ENCODE measurements around the gene CEP350. TPM values are rescaled to one million over a fixed set of nuclear protein-coding genes. Genes with fewer than 3 reads are reported as not detected.

CEP350 gene
- total and polyA plus RNA-seq, 2 donors from 2014 or later: 2.8 to 46.5 TPM

DNA sequence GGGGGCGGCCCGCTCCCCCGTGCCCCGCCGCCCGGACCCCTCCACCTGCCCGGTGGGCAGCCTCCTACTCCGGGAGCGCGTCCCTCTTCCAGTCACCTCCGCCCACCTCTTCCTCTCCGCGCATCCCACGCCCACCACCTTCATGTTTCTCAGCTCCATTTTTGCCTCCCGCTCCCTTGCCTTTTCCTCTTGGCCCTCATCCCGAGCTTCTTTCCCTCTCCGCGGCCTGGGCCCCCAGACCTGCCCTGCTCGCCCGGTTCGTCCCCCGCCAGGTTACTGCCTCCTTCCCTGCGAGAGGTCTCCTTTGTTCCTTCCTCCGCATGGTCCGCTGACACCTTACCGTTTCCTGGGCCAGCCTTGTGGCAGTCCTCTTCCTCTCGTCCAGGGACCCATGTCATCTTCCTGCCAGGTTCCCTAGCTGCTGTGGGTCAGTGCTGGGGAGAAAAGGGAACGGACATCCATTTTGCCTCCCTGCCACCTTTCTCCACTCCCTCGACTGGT lies 200.6 kb downstream of the CEP350 start:
- FAIRE-seq: no peak
- peak overlapping the region; percentile 8 to 49 (median 30) for H3K9ac ChIP-seq (ENCODE audit: low read length in 3 of 3)
- H3K4me1 ChIP-seq (ENCODE audit: control insufficient read depth in 2 of 3, insufficient read depth in 2 of 3, low read depth in 1 of 3, low read length in 3 of 3): peaks cover 0 to 11% (median 10%) of the 10 kb centered on the region in 3 donors
- TF ChIP-seq, protein P1, sequence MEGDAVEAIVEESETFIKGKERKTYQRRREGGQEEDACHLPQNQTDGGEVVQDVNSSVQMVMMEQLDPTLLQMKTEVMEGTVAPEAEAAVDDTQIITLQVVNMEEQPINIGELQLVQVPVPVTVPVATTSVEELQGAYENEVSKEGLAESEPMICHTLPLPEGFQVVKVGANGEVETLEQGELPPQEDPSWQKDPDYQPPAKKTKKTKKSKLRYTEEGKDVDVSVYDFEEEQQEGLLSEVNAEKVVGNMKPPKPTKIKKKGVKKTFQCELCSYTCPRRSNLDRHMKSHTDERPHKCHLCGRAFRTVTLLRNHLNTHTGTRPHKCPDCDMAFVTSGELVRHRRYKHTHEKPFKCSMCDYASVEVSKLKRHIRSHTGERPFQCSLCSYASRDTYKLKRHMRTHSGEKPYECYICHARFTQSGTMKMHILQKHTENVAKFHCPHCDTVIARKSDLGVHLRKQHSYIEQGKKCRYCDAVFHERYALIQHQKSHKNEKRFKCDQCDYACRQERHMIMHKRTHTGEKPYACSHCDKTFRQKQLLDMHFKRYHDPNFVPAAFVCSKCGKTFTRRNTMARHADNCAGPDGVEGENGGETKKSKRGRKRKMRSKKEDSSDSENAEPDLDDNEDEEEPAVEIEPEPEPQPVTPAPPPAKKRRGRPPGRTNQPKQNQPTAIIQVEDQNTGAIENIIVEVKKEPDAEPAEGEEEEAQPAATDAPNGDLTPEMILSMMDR (IDR thresholded peaks at IDR 0.05; ENCODE audit: borderline replicate concordance, extremely low read depth, insufficient read depth): no peak
- intact Hi-C loops (cut with DNase I): no loop called here
- DNase-seq: peak in 3 of 5 donors; percentile 36 to 53 (median 51)
- peak overlapping the region in 1 of 2 donors; percentile 61 for H3K27ac ChIP-seq (ENCODE audit: low read depth in 2 of 2, low read length in 2 of 2)
- no peaks in the 10 kb centered on the region for H3K9me3 ChIP-seq (ENCODE audit: control insufficient read depth in 2 of 3, insufficient read depth in 1 of 3, low read length in 3 of 3)
- H3K36me3 ChIP-seq (ENCODE audit: control insufficient read depth in 2 of 3, insufficient read depth in 3 of 3, low read length in 3 of 3): no peaks in the 10 kb centered on the region
- peak overlapping the region; percentile 54 to 78 (median 70) for H3K4me3 ChIP-seq (ENCODE audit: low read length in 3 of 3)
- H3K27me3 ChIP-seq (ENCODE audit: control insufficient read depth, insufficient read depth, low read length): no peaks in the 10 kb centered on the region

DNA sequence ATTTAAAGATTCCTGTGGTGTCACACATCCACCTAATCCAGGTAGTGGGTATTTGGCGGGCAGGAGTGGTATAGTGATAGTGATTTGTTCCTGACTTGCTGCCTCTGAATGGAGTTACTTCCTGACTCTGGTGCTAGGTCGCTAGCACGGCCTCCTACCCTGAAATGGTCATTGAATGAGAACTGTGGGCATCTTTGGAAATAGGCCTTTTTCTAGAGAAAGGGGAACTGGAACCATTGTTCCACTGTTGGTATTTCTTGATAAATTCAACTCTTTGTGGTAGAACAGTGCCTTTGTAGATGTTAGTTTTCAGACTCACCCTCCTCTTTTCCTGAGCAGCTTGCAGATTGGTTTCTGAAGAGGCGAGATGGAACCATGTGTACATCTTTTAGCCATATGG lies 201.6 kb downstream of the CEP350 start:
- DNase-seq: no peak
- Histone ChIP-seq H3K27me3 (ENCODE audit: control insufficient read depth, insufficient read depth, low read length) (no peaks in the 10 kb centered on the region), H3K36me3 (ENCODE audit: control insufficient read depth in 2 of 3, insufficient read depth in 3 of 3, low read length in 3 of 3) (no peaks in the 10 kb centered on the region), H3K9ac (ENCODE audit: low read length in 3 of 3) (no peak overlapping the region), H3K4me1 (ENCODE audit: control insufficient read depth in 2 of 3, insufficient read depth in 2 of 3, low read depth in 1 of 3, low read length in 3 of 3) (peaks cover 0 to 11% (median 10%) of the 10 kb centered on the region in 3 donors), H3K4me3 (ENCODE audit: low read length in 3 of 3) (no peak overlapping the region), H3K27ac (ENCODE audit: low read depth in 2 of 2, low read length in 2 of 2) (no peak overlapping the region), H3K9me3 (ENCODE audit: control insufficient read depth in 2 of 3, insufficient read depth in 1 of 3, low read length in 3 of 3) (no peaks in the 10 kb centered on the region)
- TF ChIP-seq, protein P1 (IDR thresholded peaks at IDR 0.05; ENCODE audit: borderline replicate concordance, extremely low read depth, insufficient read depth): no peak
- intact Hi-C loops (cut with DNase I): no loop called here
- no peak for FAIRE-seq

DNA sequence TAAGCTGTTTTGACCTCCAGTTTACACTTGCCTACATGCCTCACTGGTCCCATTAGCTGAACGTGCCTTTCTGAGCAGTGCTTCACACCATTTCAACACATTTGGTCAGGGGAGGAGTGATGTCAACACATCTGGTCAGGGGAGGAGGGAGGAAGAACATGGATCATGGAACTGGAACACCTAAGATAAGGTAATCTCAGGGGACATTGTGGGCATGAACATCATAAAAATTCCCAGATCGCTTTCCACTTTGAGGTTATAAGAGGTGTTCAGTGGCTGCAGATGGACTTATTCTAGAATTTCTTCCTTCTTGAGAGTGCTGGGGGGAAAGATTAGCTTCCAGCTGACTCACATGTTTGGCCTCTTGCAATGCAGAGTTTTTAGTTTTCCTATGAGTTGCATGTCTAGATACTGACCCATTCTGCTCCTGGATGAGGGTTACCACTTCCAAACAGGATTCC lies 202.1 kb downstream of the CEP350 start:
- Histone ChIP-seq H3K36me3 (ENCODE audit: control insufficient read depth in 2 of 3, insufficient read depth in 3 of 3, low read length in 3 of 3) (no peaks in the 10 kb centered on the region), H3K9ac (ENCODE audit: low read length in 3 of 3) (peak overlapping the region in 1 of 3 donors; percentile 9), H3K4me1 (ENCODE audit: control insufficient read depth in 2 of 3, insufficient read depth in 2 of 3, low read depth in 1 of 3, low read length in 3 of 3) (peaks cover 0 to 11% (median 10%) of the 10 kb centered on the region in 3 donors), H3K9me3 (ENCODE audit: control insufficient read depth in 2 of 3, insufficient read depth in 1 of 3, low read length in 3 of 3) (no peaks in the 10 kb centered on the region), H3K27me3 (ENCODE audit: control insufficient read depth, insufficient read depth, low read length) (no peaks in the 10 kb centered on the region), H3K27ac (ENCODE audit: low read depth in 2 of 2, low read length in 2 of 2) (no peak overlapping the region), H3K4me3 (ENCODE audit: low read length in 3 of 3) (no peak overlapping the region)
- intact Hi-C loops (cut with DNase I): no loop called here
- DNase-seq (no peak), FAIRE-seq (no peak)
- TF ChIP-seq, protein P1 (IDR thresholded peaks at IDR 0.05; ENCODE audit: borderline replicate concordance, extremely low read depth, insufficient read depth): no peak

DNA sequence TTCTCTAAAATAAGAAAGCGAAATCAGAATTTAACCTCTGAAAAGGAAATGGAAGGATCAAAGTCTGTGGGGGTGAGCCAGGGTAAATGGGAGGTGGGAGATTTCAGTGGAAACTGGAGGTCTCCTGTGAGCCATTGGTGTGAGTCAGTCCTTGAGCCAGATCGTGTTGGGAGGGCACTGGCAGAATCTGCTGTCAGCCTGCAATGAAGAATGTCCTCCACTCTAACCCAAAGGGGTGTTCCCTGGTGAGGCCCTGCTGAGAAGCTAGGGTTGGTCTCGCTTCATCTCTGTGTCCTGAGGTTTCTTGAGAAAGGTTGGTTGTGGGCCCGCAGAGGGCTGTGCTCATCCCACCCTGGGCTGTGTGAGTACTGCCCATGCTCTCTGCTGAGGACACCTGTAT lies 202.5 kb downstream of the CEP350 start:
- TF ChIP-seq, protein P1 (IDR thresholded peaks at IDR 0.05; ENCODE audit: borderline replicate concordance, extremely low read depth, insufficient read depth): no peak
- Histone ChIP-seq H3K36me3 (ENCODE audit: control insufficient read depth in 2 of 3, insufficient read depth in 3 of 3, low read length in 3 of 3) (no peaks in the 10 kb centered on the region), H3K4me1 (ENCODE audit: control insufficient read depth in 2 of 3, insufficient read depth in 2 of 3, low read depth in 1 of 3, low read length in 3 of 3) (peaks cover 0 to 11% (median 10%) of the 10 kb centered on the region in 3 donors), H3K9ac (ENCODE audit: low read length in 3 of 3) (peak overlapping the region in 1 of 3 donors; percentile 9), H3K4me3 (ENCODE audit: low read length in 3 of 3) (no peak overlapping the region), H3K27ac (ENCODE audit: low read depth in 2 of 2, low read length in 2 of 2) (no peak overlapping the region), H3K27me3 (ENCODE audit: control insufficient read depth, insufficient read depth, low read length) (no peaks in the 10 kb centered on the region), H3K9me3 (ENCODE audit: control insufficient read depth in 2 of 3, insufficient read depth in 1 of 3, low read length in 3 of 3) (no peaks in the 10 kb centered on the region)
- intact Hi-C loops (cut with DNase I): no loop called here
- FAIRE-seq: no peak
- DNase-seq: no peak

All from kidney (tissue), 14 donors.